ENCODE measurements around the gene RAE1.

DNA sequence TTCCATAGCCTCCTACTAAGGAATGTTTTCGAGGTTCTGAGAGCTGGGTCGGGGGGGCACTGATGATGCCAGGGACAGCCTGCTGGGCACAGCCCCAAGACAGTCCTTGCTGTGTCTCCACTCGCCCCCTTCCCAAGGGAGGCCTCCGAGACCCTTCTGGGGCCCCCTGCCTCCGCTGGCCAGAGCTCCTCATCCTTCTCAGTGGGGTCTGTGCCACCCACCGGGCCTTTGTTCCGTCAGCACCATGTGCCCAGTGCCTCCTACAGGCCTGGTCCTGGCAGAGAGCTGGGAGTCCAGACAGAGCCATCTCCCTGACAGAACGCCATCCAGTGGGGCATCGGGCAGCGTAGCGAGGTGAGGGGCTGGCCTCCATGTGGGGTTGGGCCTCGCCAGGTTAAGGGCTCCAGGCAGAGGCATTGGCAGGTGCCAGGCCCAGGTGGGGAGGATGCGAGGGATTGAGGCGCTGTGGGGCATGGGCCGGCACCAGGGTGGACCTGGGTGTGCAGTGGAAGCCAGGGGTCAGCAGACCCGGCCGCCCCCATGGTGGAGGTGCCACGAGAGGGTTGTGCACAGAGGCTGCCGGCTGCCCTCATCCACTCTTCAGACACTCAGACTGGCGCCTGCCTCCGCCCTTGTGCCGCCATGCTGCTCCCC, 53.5 kb downstream of the RAE1 start:
- TF ChIP-seq, protein P1, sequence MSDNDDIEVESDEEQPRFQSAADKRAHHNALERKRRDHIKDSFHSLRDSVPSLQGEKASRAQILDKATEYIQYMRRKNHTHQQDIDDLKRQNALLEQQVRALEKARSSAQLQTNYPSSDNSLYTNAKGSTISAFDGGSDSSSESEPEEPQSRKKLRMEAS (IDR thresholded peaks at IDR 0.05): no peak
- TF ChIP-seq, protein P2, sequence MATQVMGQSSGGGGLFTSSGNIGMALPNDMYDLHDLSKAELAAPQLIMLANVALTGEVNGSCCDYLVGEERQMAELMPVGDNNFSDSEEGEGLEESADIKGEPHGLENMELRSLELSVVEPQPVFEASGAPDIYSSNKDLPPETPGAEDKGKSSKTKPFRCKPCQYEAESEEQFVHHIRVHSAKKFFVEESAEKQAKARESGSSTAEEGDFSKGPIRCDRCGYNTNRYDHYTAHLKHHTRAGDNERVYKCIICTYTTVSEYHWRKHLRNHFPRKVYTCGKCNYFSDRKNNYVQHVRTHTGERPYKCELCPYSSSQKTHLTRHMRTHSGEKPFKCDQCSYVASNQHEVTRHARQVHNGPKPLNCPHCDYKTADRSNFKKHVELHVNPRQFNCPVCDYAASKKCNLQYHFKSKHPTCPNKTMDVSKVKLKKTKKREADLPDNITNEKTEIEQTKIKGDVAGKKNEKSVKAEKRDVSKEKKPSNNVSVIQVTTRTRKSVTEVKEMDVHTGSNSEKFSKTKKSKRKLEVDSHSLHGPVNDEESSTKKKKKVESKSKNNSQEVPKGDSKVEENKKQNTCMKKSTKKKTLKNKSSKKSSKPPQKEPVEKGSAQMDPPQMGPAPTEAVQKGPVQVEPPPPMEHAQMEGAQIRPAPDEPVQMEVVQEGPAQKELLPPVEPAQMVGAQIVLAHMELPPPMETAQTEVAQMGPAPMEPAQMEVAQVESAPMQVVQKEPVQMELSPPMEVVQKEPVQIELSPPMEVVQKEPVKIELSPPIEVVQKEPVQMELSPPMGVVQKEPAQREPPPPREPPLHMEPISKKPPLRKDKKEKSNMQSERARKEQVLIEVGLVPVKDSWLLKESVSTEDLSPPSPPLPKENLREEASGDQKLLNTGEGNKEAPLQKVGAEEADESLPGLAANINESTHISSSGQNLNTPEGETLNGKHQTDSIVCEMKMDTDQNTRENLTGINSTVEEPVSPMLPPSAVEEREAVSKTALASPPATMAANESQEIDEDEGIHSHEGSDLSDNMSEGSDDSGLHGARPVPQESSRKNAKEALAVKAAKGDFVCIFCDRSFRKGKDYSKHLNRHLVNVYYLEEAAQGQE (IDR thresholded peaks at IDR 0.05; ENCODE audit: low read depth): no peak
- no peak for TF ChIP-seq YY1 (IDR thresholded peaks at IDR 0.05; ENCODE audit: low read depth)
- no peak for TF ChIP-seq RAD21 (IDR thresholded peaks at IDR 0.05; ENCODE audit: low read depth)
- TF ChIP-seq EP300 (IDR thresholded peaks at IDR 0.05; ENCODE audit: borderline replicate concordance): no peak
- no peak for TF ChIP-seq CREB1 (IDR thresholded peaks at IDR 0.05; ENCODE audit: low read depth)
- TF ChIP-seq CEBPB (IDR thresholded peaks at IDR 0.05): no peak
- no peak for TF ChIP-seq TAF1 (IDR thresholded peaks at IDR 0.05; ENCODE audit: low read depth)
